ENCODE results near the gene DCTN4. TPM values are rescaled to one million over a fixed set of nuclear protein-coding genes. Genes with fewer than 3 reads are reported as not detected.

DCTN4 gene
- total RNA-seq, 6 experiments from 2014 or later = 60.1 to 76.9 (median 68.7) TPM

GRCh38 chr5:150731669-150732242, 27.1 kb downstream of the DCTN4 start:
- Mint-ChIP-seq H3K4me1 (ENCODE audit: low read depth) (no peaks in the 10 kb centered on the region), H3K27me3 (ENCODE audit: insufficient read depth) (no peaks in the 10 kb centered on the region), H3K4me3 (no peak overlapping the region), H3K27ac (no peak overlapping the region), H3K9me3 (no peaks in the 10 kb centered on the region), H3K36me3 (ENCODE audit: low read depth) (peaks cover 63% of the 10 kb centered on the region)
- DNase-seq = no peak
- no peak for TF ChIP-seq CTCF (IDR thresholded peaks at IDR 0.05)

GRCh38 chr5:150729859-150730258, 29.0 kb downstream of the DCTN4 start:
- no peaks in the 10 kb centered on the region for H3K4me1 Mint-ChIP-seq (ENCODE audit: low read depth)
- TF ChIP-seq CTCF (IDR thresholded peaks at IDR 0.05) = no peak
- no peak overlapping the region for H3K4me3 Mint-ChIP-seq
- DNase-seq = no peak
- peaks cover 45% of the 10 kb centered on the region for H3K36me3 Mint-ChIP-seq (ENCODE audit: low read depth)
- H3K9me3 Mint-ChIP-seq = no peaks in the 10 kb centered on the region
- no peak overlapping the region for H3K27ac Mint-ChIP-seq
- H3K27me3 Mint-ChIP-seq (ENCODE audit: insufficient read depth) = no peaks in the 10 kb centered on the region

- H3K4me3 Mint-ChIP-seq = no peak overlapping the region
- H3K27ac Mint-ChIP-seq = no peak overlapping the region
- H3K9me3 Mint-ChIP-seq = no peaks in the 10 kb centered on the region
- no peak for DNase-seq
- no peaks in the 10 kb centered on the region for H3K27me3 Mint-ChIP-seq (ENCODE audit: insufficient read depth)
- peaks cover 36% of the 10 kb centered on the region for H3K36me3 Mint-ChIP-seq (ENCODE audit: low read depth)
- H3K4me1 Mint-ChIP-seq (ENCODE audit: low read depth) = 0 out of 2 replicates have a peak, but pooled peaks cover 10% of the 10 kb centered on the region
- no peak for TF ChIP-seq CTCF (IDR thresholded peaks at IDR 0.05)
Observed at GRCh38 chr5:150723845-150724244, 35.0 kb downstream of the DCTN4 start.

DNA sequence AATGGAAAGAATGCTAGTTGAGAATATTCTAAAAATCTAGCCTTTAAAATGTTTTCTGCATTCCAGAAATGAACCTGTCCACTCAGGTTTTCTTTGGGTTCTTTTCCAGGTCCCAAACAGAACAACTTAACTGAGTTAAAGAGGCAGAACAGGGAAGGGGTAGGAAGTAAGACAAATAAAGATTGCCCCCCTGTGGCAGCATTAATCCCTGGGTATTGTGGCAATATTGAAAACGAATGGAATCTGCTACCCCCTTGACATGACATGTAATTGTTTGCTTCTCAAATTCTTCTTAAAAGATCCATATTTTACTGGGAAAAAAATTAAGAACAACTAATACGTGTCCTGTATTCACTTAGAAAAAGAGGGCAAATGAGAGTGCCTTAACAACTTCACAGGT, 48.7 kb downstream of the DCTN4 start:
- Mint-ChIP-seq H3K4me3 (no peak overlapping the region), H3K9me3 (no peaks in the 10 kb centered on the region), H3K36me3 (ENCODE audit: low read depth) (peaks cover 25% of the 10 kb centered on the region), H3K27me3 (ENCODE audit: insufficient read depth) (no peaks in the 10 kb centered on the region), H3K4me1 (ENCODE audit: low read depth) (no peaks in the 10 kb centered on the region), H3K27ac (no peak overlapping the region)
- DNase-seq = no peak
- TF ChIP-seq CTCF (IDR thresholded peaks at IDR 0.05) = peak; percentile 60

DNA sequence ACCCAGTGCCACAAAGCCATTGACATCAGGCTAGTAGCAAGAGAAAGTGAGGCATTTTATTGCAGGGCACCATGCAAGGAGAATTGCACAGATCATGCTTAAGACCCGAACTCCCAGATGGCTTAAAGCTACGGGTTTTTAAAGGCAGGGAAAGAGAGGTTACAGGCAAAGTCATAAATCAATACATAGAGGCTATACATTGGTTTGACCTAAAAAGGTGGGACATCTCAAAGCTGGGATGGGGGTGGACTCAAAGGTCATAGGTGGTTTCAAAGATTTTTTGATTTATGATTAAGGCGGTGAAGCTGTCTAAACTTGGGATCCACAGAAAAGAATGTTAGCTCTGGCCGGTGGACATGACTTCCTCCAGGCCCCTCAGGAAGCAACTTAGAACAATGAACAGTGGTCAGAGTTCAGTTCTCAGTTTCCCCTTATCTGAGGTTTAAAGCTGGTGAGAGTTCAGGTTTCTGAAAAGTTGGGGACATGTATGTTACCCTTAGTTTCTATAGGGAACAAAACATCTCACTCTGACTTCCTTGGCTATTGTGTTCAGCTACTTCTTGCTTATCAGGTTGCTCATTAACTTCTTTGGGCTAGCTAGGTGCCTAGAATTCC, 51.9 kb downstream of the DCTN4 start:
- TF ChIP-seq CTCF (IDR thresholded peaks at IDR 0.05) = no peak
- no peak overlapping the region for H3K4me3 Mint-ChIP-seq
- H3K27me3 Mint-ChIP-seq (ENCODE audit: insufficient read depth) = no peaks in the 10 kb centered on the region
- H3K9me3 Mint-ChIP-seq = no peaks in the 10 kb centered on the region
- peaks cover 25% of the 10 kb centered on the region for H3K36me3 Mint-ChIP-seq (ENCODE audit: low read depth)
- no peak for DNase-seq
- no peak overlapping the region for H3K27ac Mint-ChIP-seq
- peaks cover 8% of the 10 kb centered on the region; the same call in 1 of the 2 replicates for H3K4me1 Mint-ChIP-seq (ENCODE audit: low read depth)
